ENCODE data around the gene CTSD. TPM values are rescaled to one million over a fixed set of nuclear protein-coding genes. Genes with fewer than 3 reads are reported as not detected.
A peak's percentile ranks its signal among the peaks of the same experiment; 100 is the strongest.

CTSD gene
- total RNA-seq, 1 donor from 2014 or later, result 318 TPM

DNA sequence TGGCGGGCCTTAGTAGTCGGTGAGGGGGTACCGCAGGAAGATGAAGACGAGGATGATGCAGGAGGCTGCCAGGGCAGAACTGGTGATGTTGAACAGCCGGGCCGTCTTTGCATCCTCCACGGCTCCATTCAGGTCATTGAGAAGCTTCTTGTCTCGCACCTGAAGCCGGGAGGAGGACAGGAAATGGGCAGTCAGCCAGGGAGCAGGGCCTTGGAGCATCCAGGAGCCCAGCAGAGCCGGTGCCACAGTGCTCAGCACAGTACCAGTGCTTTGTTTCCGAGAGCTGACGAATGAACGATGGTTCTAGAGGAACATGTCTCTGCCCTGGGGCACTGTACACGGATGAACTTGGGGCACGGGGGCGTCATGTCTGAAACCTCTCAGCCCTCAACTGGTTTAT, 28.5 kb downstream of the CTSD start:
- Mint-ChIP-seq H3K27me3 (peaks cover 76% of the 10 kb centered on the region), H3K36me3 (no peaks in the 10 kb centered on the region), H3K9me3 (peaks cover 24% of the 10 kb centered on the region), H3K4me1 (ENCODE audit: unreplicated experiment) (peaks cover 3% of the 10 kb centered on the region), H3K27ac (no peak overlapping the region), H3K4me3 (no peak overlapping the region)
- no peak for TF ChIP-seq CTCF (conservative IDR thresholded peaks at IDR 0.05)
- DNase-seq (ENCODE audit: extremely low spot score, unreplicated experiment), result no peak

- TF ChIP-seq CTCF (conservative IDR thresholded peaks at IDR 0.05), result no peak
- Mint-ChIP-seq H3K36me3 (no peaks in the 10 kb centered on the region), H3K27ac (no peak overlapping the region), H3K4me3 (no peak overlapping the region), H3K27me3 (peaks cover 80% of the 10 kb centered on the region), H3K9me3 (peaks cover 24% of the 10 kb centered on the region), H3K4me1 (ENCODE audit: unreplicated experiment) (peaks cover 3% of the 10 kb centered on the region)
- no peak for DNase-seq (ENCODE audit: extremely low spot score, unreplicated experiment)
Observed at GRCh38 chr11:1734641-1735081, 29.1 kb downstream of the CTSD start.

DNA sequence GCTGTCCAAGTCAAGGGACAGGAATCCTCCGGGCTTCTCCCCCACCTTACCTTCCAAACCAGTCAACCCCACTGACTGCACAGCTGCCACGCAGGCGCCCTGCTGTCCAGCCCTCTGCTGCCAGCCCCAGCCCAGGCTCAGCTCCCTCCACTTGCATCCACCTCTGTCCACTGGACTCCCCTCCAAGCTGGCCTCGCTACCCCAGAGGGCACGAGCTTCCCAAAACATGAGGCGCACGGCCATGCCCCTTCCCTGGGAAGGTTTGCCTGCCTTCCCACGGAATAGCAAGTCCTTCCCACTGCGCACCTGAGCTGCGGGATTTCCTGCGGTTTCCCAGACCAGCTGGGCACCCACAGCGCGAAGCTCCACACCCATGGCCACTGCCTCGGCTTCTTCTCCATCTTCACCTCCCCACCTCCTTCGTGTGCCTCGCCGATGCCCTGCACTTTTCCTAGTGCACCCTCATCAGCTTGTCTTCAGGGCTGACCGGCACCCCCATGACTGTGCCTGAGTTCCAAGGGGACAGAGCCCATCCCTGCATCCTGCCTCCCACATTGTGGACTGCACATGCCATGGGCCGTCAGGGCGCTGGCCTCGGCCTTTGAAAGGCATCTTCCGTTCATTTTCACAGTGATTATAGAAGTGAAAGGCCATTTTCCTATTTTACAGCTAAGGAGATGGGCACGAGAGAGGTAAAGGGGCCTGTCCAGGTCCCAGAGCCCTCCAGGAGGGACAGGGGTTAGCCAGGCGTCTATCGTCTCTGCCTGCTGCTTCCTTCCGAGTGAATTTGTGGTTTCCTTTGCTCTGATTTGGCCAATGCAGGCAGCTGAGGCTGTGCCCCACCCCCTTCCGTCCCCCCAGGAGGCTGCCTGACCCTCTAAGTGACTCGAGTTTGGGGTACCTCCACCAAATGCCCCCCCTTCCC, 29.7 kb downstream of the CTSD start:
- H3K4me1 Mint-ChIP-seq (ENCODE audit: unreplicated experiment), result peaks cover 3% of the 10 kb centered on the region
- no peak for TF ChIP-seq CTCF (conservative IDR thresholded peaks at IDR 0.05)
- H3K4me3 Mint-ChIP-seq, result no peak overlapping the region
- no peak for DNase-seq (ENCODE audit: extremely low spot score, unreplicated experiment)
- peaks cover 78% of the 10 kb centered on the region for H3K27me3 Mint-ChIP-seq
- no peaks in the 10 kb centered on the region for H3K36me3 Mint-ChIP-seq
- H3K9me3 Mint-ChIP-seq, result peaks cover 24% of the 10 kb centered on the region
- H3K27ac Mint-ChIP-seq, result peak overlapping the region; percentile 36

- H3K4me1 Mint-ChIP-seq (ENCODE audit: unreplicated experiment), result peaks cover 3% of the 10 kb centered on the region
- H3K4me3 Mint-ChIP-seq, result no peak overlapping the region
- H3K9me3 Mint-ChIP-seq, result peaks cover 20% of the 10 kb centered on the region
- DNase-seq (ENCODE audit: extremely low spot score, unreplicated experiment), result no peak
- H3K27me3 Mint-ChIP-seq, result peaks cover 81% of the 10 kb centered on the region
- peak overlapping the region; percentile 36 for H3K27ac Mint-ChIP-seq
- no peaks in the 10 kb centered on the region for H3K36me3 Mint-ChIP-seq
- no peak for TF ChIP-seq CTCF (conservative IDR thresholded peaks at IDR 0.05)
Observed at GRCh38 chr11:1733009-1733715, 30.6 kb downstream of the CTSD start.

DNA sequence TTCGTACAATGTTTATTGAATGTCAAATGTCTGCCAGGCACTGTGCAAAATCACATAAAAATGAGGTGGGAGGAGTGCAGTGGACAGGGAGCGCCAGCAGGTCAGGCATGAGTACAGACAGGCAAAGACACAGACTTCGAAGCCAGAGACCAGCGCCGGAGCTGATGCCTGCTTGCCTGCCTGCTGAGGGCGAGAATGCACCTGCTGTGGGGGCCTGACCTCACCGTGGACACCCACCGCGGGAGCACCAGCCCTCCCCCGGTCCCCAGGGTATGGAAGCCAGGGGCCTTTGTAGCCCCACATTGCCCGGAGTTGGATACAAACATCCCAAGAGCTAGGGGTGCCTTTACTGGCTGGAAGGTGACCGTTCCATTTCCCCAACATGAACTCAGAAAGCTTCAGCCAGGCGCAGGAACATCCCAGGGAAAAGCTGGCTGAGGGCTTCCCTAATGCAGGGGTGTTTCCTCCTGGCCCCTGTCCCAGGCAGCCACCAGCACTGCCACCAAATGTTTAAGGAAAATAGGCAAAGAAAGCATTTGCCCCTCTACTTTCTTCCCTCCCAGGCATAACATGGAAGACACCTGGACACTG, 31.2 kb downstream of the CTSD start:
- Mint-ChIP-seq H3K27ac (no peak overlapping the region), H3K36me3 (no peaks in the 10 kb centered on the region), H3K4me3 (no peak overlapping the region), H3K27me3 (peaks cover 81% of the 10 kb centered on the region), H3K4me1 (ENCODE audit: unreplicated experiment) (peaks cover 3% of the 10 kb centered on the region), H3K9me3 (peaks cover 14% of the 10 kb centered on the region)
- TF ChIP-seq CTCF (conservative IDR thresholded peaks at IDR 0.05), result no peak
- no peak for DNase-seq (ENCODE audit: extremely low spot score, unreplicated experiment)

All from type B pancreatic cell (in vitro differentiated cells).